GM23338 (cell line): Measurements from ENCODE around the gene ELFN2. TPM values are rescaled to one million over a fixed set of nuclear protein-coding genes. Genes with fewer than 3 reads are reported as not detected.

Experiments used
- ATAC-seq: fragments of 200-7000 bp; cut with Tn5 transposase; 3 replicates; pipeline ENCODE4 v1.9.1; 2020
- DNase-seq: peaks from one replicate; pipeline ENCODE4 v3.0.0-alpha.2; 2015; ENCODE audit warnings: low spot score
- H2AFZ ChIP-seq: fragments of 200-600 bp; sonication (generic); 2 replicates; pipeline ENCODE4 v1.8.0; 2016; ENCODE audit warnings: antibody characterized with exemption, mild to moderate bottlenecking, moderate library complexity
- H3F3A ChIP-seq: fragments of 200-600 bp; sonication (generic); replicated peaks from 2 replicates; pipeline ENCODE4 v1.8.0; 2017; ENCODE audit warnings: antibody characterized with exemption, mixed run types, low read depth
- H3K27ac ChIP-seq: fragments of 200-600 bp; sonication (generic); 2 replicates; pipeline ENCODE4 v1.6.1; 2016; ENCODE audit warnings: low read depth
- H3K27me3 ChIP-seq: fragments of 200-600 bp; sonication (generic); 2 replicates; pipeline ENCODE4 v1.8.0; 2016; ENCODE audit warnings: mild to moderate bottlenecking, mixed run types, moderate library complexity; ENCODE audit not compliant: insufficient read depth
- H3K36me3 ChIP-seq: fragments of 200-600 bp; sonication (generic); 2 replicates; pipeline ENCODE4 v1.8.0; 2016; ENCODE audit warnings: mild to moderate bottlenecking; ENCODE audit not compliant: insufficient read depth
- H3K4me1 ChIP-seq: fragments of 200-600 bp; sonication (generic); 2 replicates; pipeline ENCODE4 v1.8.0; 2016; ENCODE audit warnings: mild to moderate bottlenecking, moderate library complexity; ENCODE audit not compliant: insufficient read depth
- H3K4me2 ChIP-seq: fragments of 200-600 bp; sonication (generic); 2 replicates; pipeline ENCODE4 v1.7.1; 2017; ENCODE audit warnings: mixed run types
- H3K4me3 ChIP-seq: fragments of 200-600 bp; sonication (generic); 2 replicates; pipeline ENCODE4 v1.6.1; 2016; ENCODE audit warnings: mixed run types
- H3K79me2 ChIP-seq: fragments of 200-600 bp; sonication (generic); replicated peaks from 2 replicates; pipeline ENCODE4 v1.8.0; 2017; ENCODE audit warnings: mild to moderate bottlenecking; ENCODE audit not compliant: insufficient read depth
- H3K9me2 ChIP-seq: fragments of 200-600 bp; sonication (generic); 2 replicates; pipeline ENCODE4 v1.8.0; 2017; ENCODE audit not compliant: insufficient read depth
- H4K20me1 ChIP-seq: fragments of 200-600 bp; sonication (generic); replicated peaks from 2 replicates; pipeline ENCODE4 v1.8.0; 2017; ENCODE audit warnings: mild to moderate bottlenecking; ENCODE audit not compliant: insufficient read depth
- H3K27ac Mint-ChIP-seq: 2 replicates; pipeline ENCODE4 v1.8.0; 2020; ENCODE audit warnings: inconsistent platforms, mild to moderate bottlenecking, moderate library complexity, mixed read lengths
- H3K27me3 Mint-ChIP-seq: 3 replicates; pipeline ENCODE4 v1.8.0; 2022; ENCODE audit warnings: low read depth, mild to moderate bottlenecking, moderate library complexity, mixed read lengths, inconsistent platforms; ENCODE audit not compliant: insufficient read depth, poor library complexity
- H3K36me3 Mint-ChIP-seq: 3 replicates; pipeline ENCODE4 v1.8.0; 2021; ENCODE audit warnings: low read depth, mild to moderate bottlenecking, inconsistent platforms, moderate library complexity, mixed read lengths
- H3K4me1 Mint-ChIP-seq: 3 replicates; pipeline ENCODE4 v1.8.0; 2020; ENCODE audit warnings: mild to moderate bottlenecking, inconsistent platforms, mixed read lengths
- H3K4me3 Mint-ChIP-seq: 3 replicates; pipeline ENCODE4 v1.8.0; 2021; ENCODE audit warnings: moderate library complexity, mild to moderate bottlenecking, inconsistent platforms, mixed read lengths
- H3K9me3 Mint-ChIP-seq: 3 replicates; pipeline ENCODE4 v1.8.0; 2020; ENCODE audit warnings: moderate library complexity, mild to moderate bottlenecking, inconsistent platforms, mixed read lengths
- CREB1 ChIP-seq: fragments of 250-450 bp; sonication (Bioruptor Pico); IDR thresholded peaks from 2 replicates; pipeline ENCODE4 v1.5.0; 2020; ENCODE audit warnings: low read depth, mild to moderate bottlenecking, moderate library complexity
- JUNB ChIP-seq: IDR thresholded peaks from one replicate; pipeline ENCODE4 v1.6.1; 2016; ENCODE audit warnings: antibody characterized with exemption; ENCODE audit not compliant: unreplicated experiment
- NANOG ChIP-seq: IDR thresholded peaks from 2 replicates; pipeline ENCODE4 v1.6.1; 2016; ENCODE audit warnings: antibody characterized with exemption, borderline replicate concordance
- POLR2AphosphoS5 ChIP-seq: IDR thresholded peaks from 2 replicates; pipeline ENCODE4 v1.6.1; 2016; ENCODE audit warnings: antibody characterized with exemption, low read depth
- ZNF114 ChIP-seq: fragments of 250-450 bp; sonication (Bioruptor Pico); IDR thresholded peaks from 2 replicates; pipeline ENCODE4 v1.5.0; 2020; ENCODE audit warnings: mild to moderate bottlenecking, moderate library complexity
- ZNF331 ChIP-seq: fragments of 250-450 bp; sonication (Bioruptor Pico); IDR thresholded peaks from 2 replicates; pipeline ENCODE4 v1.5.0; 2020; ENCODE audit warnings: low read depth, mild to moderate bottlenecking, moderate library complexity
- polyA plus RNA-seq: library from polyadenylated mRNA; unstranded; fragments of >200 nt; fragmentation: Nextera tagmentation; extraction: Ambion mirVana; gene quantifications from 2 replicates; pipeline ENCODE4 v1.2.1, GENCODE V29; 2016
- total RNA-seq: library from RNA; depleted of rRNA; stranded (reverse); fragments of >200 nt; shearing (Covaris generic); gene quantifications from 2 replicates; pipeline ENCODE4 v1.2.3, GENCODE V29; 2014
- TF ChIP-seq, protein P1 (sequence below): fragments of 250-450 bp; sonication (Bioruptor Pico); IDR thresholded peaks from 2 replicates; pipeline ENCODE4 v1.5.0; 2020; ENCODE audit warnings: mild to moderate bottlenecking, moderate library complexity
- TF ChIP-seq, protein P2 (sequence below): IDR thresholded peaks from one replicate; pipeline ENCODE4 v1.6.1; 2018; ENCODE audit warnings: antibody characterized with exemption; ENCODE audit not compliant: unreplicated experiment

ELFN2 gene
- total and polyA plus RNA-seq, 2 experiments from 2014 or later, result 0.18 to 0.35 TPM

DNA sequence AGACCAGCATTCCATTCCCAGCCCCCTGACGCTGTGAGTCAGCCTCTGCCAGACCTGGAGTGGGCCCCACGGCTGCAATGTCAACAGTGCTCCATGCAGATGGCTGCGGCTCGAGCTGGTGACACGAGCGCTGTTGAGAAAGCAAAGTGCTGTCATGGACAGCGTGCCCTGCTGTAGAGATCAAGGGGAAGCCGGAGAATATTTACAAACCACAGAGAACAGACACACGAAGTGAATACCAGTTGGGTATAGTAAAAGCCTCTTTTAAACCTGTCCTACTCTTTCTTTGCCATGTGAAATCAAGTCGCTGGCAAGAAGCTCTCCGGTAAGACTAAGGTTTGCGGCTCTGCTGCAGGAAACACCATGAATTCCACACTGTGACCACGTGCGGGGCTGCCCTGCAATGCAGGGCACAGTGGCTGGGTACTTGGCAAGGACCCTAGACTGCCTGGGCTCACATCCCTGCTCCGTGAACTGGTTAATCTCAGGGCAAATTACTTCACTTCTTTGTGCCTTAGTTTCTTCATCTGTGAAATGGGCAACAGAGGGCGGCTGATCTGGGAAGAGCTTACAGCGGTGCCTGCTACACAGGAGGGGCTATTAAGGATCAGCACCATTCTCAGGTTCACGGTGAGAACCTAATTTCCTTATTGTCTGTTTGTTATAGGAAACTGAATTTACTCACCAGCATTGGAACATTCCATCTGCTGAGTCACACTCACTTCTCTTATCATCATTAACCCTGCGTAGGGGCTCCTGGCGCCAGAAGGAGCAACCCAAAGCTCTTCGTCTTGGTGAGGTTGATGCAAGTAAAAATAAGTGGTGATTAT lies 27.8 kb upstream of the ELFN2 start:
- DNase-seq, result no peak
- no peaks in the 10 kb centered on the region for H3K79me2 ChIP-seq
- no peaks in the 10 kb centered on the region for H3K9me2 ChIP-seq
- peaks cover 6% of the 10 kb centered on the region; the same call in 1 of the 3 replicates for H3K9me3 Mint-ChIP-seq
- no peak overlapping the region for H3K4me3 Mint-ChIP-seq
- H3K27ac Mint-ChIP-seq, result peak overlapping the region; percentile 0
- H3K4me1 ChIP-seq, result no peaks in the 10 kb centered on the region
- TF ChIP-seq, protein P1, sequence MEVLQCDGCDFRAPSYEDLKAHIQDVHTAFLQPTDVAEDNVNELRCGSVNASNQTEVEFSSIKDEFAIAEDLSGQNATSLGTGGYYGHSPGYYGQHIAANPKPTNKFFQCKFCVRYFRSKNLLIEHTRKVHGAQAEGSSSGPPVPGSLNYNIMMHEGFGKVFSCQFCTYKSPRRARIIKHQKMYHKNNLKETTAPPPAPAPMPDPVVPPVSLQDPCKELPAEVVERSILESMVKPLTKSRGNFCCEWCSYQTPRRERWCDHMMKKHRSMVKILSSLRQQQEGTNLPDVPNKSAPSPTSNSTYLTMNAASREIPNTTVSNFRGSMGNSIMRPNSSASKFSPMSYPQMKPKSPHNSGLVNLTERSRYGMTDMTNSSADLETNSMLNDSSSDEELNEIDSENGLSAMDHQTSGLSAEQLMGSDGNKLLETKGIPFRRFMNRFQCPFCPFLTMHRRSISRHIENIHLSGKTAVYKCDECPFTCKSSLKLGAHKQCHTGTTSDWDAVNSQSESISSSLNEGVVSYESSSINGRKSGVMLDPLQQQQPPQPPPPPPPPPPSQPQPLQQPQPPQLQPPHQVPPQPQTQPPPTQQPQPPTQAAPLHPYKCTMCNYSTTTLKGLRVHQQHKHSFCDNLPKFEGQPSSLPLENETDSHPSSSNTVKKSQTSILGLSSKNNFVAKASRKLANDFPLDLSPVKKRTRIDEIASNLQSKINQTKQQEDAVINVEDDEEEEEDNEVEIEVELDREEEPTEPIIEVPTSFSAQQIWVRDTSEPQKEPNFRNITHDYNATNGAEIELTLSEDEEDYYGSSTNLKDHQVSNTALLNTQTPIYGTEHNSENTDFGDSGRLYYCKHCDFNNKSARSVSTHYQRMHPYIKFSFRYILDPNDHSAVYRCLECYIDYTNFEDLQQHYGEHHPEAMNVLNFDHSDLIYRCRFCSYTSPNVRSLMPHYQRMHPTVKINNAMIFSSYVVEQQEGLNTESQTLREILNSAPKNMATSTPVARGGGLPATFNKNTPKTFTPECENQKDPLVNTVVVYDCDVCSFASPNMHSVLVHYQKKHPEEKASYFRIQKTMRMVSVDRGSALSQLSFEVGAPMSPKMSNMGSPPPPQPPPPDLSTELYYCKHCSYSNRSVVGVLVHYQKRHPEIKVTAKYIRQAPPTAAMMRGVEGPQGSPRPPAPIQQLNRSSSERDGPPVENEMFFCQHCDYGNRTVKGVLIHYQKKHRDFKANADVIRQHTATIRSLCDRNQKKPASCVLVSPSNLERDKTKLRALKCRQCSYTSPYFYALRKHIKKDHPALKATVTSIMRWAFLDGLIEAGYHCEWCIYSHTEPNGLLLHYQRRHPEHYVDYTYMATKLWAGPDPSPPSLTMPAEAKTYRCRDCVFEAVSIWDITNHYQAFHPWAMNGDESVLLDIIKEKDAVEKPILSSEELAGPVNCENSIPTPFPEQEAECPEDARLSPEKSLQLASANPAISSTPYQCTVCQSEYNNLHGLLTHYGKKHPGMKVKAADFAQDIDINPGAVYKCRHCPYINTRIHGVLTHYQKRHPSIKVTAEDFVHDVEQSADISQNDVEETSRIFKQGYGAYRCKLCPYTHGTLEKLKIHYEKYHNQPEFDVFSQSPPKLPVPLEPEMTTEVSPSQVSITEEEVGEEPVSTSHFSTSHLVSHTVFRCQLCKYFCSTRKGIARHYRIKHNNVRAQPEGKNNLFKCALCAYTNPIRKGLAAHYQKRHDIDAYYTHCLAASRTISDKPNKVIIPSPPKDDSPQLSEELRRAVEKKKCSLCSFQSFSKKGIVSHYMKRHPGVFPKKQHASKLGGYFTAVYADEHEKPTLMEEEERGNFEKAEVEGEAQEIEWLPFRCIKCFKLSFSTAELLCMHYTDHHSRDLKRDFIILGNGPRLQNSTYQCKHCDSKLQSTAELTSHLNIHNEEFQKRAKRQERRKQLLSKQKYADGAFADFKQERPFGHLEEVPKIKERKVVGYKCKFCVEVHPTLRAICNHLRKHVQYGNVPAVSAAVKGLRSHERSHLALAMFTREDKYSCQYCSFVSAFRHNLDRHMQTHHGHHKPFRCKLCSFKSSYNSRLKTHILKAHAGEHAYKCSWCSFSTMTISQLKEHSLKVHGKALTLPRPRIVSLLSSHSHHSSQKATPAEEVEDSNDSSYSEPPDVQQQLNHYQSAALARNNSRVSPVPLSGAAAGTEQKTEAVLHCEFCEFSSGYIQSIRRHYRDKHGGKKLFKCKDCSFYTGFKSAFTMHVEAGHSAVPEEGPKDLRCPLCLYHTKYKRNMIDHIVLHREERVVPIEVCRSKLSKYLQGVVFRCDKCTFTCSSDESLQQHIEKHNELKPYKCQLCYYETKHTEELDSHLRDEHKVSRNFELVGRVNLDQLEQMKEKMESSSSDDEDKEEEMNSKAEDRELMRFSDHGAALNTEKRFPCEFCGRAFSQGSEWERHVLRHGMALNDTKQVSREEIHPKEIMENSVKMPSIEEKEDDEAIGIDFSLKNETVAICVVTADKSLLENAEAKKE (CRISPR knock-in tag), result no peak
- TF ChIP-seq NANOG (no peak), ZNF114 (CRISPR knock-in tag) (no peak), JUNB (no peak), CREB1 (CRISPR knock-in tag) (no peak), ZNF331 (CRISPR knock-in tag) (no peak), POLR2AphosphoS5 (no peak)
- TF ChIP-seq, protein P2, sequence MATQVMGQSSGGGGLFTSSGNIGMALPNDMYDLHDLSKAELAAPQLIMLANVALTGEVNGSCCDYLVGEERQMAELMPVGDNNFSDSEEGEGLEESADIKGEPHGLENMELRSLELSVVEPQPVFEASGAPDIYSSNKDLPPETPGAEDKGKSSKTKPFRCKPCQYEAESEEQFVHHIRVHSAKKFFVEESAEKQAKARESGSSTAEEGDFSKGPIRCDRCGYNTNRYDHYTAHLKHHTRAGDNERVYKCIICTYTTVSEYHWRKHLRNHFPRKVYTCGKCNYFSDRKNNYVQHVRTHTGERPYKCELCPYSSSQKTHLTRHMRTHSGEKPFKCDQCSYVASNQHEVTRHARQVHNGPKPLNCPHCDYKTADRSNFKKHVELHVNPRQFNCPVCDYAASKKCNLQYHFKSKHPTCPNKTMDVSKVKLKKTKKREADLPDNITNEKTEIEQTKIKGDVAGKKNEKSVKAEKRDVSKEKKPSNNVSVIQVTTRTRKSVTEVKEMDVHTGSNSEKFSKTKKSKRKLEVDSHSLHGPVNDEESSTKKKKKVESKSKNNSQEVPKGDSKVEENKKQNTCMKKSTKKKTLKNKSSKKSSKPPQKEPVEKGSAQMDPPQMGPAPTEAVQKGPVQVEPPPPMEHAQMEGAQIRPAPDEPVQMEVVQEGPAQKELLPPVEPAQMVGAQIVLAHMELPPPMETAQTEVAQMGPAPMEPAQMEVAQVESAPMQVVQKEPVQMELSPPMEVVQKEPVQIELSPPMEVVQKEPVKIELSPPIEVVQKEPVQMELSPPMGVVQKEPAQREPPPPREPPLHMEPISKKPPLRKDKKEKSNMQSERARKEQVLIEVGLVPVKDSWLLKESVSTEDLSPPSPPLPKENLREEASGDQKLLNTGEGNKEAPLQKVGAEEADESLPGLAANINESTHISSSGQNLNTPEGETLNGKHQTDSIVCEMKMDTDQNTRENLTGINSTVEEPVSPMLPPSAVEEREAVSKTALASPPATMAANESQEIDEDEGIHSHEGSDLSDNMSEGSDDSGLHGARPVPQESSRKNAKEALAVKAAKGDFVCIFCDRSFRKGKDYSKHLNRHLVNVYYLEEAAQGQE, result no peak
- no peaks in the 10 kb centered on the region for H3F3A ChIP-seq
- H3K36me3 ChIP-seq, result no peaks in the 10 kb centered on the region
- H3K27me3 ChIP-seq, result no peaks in the 10 kb centered on the region
- no peak for ATAC-seq
- no peak overlapping the region for H3K27ac ChIP-seq
- H2AFZ ChIP-seq, result peak overlapping the region; percentile 43; the same call in 1 of the 2 replicates
- no peak overlapping the region for H3K4me2 ChIP-seq
- peaks cover 11% of the 10 kb centered on the region for H3K4me1 Mint-ChIP-seq
- no peak overlapping the region for H3K4me3 ChIP-seq
- H4K20me1 ChIP-seq, result no peaks in the 10 kb centered on the region
- no peaks in the 10 kb centered on the region for H3K36me3 Mint-ChIP-seq
- H3K27me3 Mint-ChIP-seq, result peaks cover 9% of the 10 kb centered on the region
